ENCODE measurements around the gene TEX35.

TEX35 gene

DNA sequence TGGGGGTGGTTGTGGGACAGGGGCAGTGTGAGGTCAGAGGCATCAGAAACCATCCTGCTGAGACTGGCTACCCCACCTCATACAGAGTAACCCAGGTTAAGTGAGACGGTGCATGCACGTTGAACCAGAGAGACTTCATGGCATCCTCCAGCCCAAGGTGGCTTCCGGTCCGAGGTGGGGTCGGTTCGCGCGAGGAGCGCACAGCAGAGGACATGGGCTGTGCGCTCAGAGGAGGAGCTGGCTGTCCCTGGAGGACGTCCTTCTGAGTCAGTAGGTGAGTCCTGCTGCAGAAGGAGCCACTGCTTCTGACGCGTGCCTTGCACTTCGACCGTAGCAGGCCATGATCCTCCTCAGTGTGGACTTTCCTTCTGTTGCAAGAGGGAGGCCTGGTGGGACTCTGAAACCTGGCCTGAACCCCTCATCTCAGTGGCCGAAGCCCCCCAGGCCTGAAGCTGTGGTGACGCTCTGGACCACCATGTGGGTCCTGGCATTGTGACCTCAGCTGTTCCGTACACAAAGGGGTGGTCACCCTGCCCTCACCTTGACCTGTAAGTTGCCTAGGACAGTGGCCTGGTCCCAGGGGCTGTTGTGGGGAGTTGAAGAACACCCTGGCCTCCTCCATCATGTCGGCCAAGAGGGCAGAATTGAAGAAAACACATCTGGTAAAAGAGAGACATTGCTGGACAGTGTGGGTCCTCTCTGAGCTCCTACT is at the start of gene TEX35:
TSS of gene TEX35 (plus strand) at position 544 of the 712 bp plus-strand sequence. CDS start at position 624, 80 bp downstream.
- DNase-seq (ENCODE audit: low read depth in 2 of 2): no peak

DNA sequence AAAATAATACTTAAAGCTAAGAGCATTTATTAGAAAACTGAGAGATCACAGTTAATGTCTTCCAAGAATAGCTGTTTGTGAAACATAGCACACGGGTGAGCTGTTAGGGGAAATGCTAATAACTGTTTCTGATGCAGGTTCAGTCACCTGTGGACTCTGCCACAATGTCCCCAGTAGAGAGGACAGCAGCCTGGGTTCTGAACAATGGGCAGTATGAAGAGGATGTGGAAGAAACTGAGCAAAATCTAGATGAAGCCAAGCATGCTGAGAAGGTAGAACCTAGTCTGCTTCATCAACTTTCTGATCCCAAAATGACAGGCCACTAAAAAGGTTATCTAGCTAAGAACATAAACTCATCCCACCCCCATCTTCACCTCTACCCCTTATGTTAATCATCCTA is 48.8 kb upstream of the TEX35 start:
- DNase-seq (ENCODE audit: low read depth in 2 of 2): no peak

DNA sequence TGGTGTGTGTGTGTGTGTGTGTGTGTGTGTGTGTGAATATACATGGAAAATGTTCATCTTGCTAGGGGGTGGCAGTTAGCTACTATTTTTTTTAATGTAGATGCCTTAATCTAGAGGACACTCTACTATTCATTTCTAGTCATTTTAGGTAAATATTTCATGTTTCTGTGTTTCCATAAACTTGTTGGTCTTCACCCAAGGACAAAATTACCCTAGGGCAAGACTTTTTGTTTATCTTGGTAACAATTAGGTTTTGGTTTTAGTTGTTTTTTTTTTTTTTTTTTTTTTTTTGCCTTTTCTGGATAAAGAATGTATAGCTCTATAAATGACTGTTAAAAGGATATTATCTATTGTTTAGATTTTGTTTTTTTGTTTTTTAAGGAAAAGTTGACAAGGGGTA is 48.3 kb upstream of the TEX35 start:
- DNase-seq (ENCODE audit: low read depth in 2 of 2): no peak

DNA sequence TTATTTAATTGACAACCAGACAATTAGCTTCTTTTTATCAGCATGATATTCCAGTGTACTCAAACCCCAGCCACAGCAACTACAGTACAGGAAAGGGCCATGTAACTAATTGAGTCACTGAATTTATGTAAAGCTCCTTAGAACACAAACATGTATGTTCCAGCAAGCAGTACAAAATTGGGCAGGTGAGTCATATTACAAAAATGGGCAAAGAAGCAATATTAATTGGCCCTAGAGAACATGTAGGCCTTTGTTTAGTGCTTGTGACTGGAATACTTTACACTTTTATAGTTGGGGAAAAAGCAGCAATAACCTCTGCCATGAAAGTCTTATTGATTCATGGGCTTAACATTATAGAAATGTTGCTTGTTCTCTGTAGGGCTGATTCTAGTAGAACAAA is 47.9 kb upstream of the TEX35 start:
- peak; percentile 36 to 38 for DNase-seq (ENCODE audit: low read depth in 2 of 2)

DNA sequence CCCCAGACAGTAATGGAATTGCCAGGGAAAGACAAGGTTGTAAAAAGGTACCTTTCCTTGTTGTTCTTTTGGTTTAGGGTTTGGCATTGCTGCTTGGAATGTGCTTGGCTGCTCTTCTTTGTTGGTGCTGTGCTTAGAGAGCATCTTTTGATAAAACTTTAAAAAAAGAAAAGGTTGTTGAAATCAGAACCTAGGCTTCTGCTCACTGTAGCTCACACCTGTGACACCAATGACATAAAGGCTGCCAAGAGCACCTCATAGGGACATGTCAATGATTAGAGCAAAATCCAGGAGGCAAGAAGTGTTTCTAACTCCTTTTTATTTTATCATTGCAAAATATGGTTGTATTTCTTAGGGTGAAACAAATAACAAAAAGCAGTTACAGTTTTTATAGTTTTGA is 45.1 kb upstream of the TEX35 start:
- no peak for DNase-seq (ENCODE audit: low read depth in 2 of 2)

DNA sequence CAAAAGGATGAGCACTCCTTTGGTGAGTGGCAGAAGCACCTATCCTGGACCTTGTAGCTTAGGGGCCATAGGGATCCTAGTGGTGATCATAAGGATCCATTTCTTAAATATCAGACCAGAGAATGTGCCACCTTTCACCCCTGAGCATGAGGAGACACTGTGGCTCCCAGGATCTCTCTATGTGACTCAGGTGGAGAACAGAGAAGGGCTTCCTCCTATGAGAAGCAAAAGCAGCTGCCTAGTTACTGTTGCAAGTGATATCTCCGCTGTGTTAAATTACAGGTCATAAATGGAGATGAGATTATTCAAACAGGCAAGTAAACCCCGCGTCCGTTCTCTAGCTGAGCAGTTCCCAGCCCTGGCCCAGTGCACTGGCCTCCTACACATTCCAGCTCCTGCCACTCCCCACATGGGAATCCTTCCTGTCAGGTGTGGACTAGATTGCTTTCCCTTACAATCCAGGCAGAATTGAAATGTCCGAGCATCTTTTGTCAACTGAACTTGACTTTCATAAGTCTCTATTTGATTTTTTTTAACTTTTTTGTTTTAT is 42.4 kb upstream of the TEX35 start:
- no peak for DNase-seq (ENCODE audit: low read depth in 2 of 2)

DNA sequence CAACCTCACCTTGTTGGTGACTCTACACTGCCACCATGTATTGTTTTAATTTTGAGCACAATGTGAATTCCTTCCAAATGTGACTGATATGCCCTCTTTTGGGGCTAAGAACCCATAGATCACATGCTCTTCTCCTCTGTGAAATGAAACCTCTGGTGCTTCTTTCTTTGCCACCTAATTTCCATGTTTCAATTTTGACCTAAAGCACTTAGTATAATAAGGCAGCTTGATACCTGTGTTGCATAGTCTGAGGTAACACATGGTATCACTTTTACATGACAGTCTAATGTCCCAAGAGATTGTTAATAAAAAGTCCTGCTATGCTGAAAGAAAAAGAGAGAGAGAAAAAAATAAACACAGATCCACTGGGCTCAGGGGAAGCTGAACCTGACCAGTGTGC is 40.4 kb upstream of the TEX35 start:
- DNase-seq (ENCODE audit: low read depth in 2 of 2): no peak

DNA sequence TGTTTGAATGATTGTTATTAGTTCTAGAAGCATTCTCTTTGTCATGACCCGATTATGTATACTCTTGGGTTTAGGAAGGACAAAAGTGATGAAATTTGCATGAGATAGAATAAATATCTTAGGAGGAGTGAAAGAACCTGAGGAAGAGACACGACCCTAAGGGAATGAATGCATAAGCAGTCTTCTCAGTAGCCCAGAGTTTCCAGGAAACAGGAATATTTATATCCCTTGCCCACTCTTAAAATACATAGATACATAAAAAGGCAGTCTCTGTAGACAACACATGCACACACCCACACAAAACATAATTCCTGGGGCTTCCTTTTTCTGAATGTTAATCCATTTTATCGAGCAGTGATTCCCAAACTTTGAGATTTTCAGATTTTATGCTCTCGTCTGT is 35.5 kb upstream of the TEX35 start:
- no peak for DNase-seq (ENCODE audit: low read depth in 2 of 2)

DNA sequence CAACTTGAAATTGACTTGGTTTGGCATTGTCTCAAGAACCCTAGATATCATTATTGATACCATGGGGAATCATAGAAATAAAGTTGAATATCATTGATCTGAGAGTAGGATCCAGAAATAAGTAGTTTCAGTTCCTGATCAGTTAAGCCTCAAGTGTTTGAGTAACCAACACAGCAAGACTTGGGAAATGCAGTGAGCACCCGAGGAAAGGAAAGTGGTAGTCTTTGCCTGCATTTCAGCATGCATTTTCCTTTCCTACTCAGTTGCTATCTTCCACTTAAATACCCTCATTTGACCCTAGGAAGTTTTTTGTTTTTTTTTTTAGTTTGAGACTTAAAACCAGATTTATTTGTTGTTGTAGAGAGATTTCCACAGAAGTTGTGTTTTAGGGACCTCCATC is 35.1 kb upstream of the TEX35 start:
- DNase-seq (ENCODE audit: low read depth in 2 of 2): no peak

DNA sequence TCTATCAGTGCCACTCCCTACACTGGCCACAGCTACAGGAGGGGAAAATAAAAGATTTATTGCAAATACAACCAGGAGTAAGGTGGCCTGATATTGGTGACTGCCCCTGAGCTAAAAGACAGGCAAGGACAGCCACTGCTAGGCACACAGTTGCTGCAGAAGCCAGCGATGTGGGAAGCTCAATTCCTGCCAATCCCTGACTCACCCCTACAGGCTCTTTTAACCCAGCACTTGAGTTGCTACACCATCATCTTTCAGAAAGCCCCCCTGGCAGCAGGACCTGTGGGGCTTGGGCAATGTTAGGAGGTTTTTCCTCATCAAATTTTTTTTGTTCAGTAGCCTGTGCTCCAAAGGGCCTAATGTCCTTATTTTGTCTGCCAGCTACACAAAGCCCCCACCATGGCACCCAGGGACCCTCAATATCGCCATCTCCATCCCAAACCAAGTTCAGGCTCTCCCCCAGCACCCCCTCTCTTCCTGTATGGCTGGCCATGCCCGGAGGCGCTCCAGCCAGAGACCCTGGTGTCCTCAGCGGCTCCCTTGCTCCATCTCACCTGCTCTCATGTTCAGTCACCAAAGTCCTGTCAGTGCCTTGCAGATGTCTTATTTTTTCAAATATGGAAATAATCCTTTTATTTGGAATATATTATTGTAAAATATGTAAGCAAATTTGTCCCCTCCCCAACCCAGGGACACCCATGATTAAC is 29.5 kb upstream of the TEX35 start:
- DNase-seq (ENCODE audit: low read depth in 2 of 2): no peak

DNA sequence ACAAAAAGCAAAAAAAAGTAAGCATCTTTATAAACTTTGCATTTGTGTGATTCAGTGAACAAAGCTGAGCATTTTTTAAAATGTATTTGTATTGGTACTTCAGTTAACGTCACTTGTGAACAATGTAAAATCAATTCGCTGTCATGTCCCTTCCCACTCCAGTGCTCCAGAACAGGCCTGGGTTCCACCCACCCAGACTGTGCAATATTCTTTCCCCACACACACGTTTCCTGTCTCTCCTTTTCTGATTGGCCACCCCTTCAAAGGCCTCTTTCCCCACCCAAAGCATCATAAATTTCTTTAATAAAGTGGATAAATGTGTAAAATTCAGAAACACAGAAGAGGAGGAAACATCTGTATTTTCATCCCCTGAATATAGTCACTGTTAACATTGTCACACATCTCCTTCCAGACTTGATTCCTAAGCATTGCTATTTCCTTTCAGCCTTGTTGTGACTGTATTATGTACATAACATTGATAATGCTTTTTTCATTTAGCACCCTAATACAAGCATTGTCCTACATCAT is 28.1 kb upstream of the TEX35 start:
- no peak for DNase-seq (ENCODE audit: low read depth in 2 of 2)

DNA sequence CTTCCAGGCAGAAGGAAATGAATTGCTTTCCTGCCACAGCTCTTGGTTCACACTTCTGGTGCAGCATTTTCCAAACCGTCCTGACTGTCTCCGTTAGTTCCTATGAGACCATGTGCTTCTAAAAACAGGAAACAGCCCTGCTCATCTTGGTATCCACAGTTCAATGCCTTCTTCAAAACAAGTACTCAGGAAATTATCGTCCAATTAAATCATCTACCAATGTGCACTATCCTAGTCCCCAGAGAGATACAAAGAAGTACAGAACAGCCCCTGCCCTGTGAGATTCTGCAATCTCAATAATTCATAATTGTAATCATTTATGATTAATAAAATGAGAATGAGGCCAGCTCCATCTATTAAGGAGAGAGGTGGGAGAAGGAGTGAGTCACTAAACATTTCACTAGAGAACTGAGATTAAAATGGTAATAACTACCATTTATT is 27.3 kb upstream of the TEX35 start:
- DNase-seq (ENCODE audit: low read depth in 2 of 2): no peak

DNA sequence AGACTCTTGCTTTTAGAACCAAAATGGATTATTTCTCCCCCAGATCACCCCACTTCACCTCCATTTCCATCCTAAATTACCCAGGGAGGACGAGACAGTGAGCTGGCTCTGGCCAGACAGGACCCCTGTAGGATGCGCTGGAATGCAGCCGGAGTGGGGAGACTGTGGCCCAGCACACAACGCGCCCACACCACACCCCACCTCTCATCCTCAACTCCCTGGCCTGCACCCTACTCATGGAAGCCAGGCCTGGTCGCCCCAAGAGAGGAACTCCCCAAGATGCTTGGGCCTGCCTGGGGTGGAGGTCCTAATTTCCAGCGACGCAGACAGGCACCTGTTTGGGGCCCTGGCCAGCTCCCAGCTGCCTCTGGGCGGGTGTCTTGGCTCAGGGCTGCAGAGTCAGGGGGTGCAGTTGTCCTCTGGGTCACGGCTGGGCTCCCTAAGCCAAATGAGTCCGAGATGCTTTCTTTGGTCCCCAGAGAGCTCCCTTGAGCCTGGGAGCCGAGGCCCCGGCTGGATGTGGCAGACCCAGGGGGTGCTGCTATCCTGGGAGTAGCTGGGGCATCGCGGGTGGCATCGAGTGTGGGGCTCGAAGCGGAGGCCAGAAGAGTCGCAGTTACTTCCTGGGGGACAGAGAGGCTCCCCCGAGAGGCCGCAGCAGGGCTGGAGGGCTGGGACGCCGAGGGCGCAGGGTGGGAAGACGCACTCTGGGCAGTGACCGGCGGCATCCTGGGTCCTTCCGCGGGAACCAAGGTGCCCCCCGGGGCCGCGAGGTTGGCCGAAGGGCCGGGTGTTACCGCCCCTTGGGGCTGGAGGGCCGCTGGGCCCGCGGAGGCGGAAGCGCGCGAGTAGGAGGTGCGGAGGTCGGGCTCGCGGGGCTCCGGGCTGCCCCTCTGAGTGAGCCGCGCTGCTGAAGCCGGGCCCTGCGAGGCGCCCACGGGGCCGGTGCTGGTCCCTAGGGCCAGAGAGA is 26.5 kb upstream of the TEX35 start:
- no peak for DNase-seq (ENCODE audit: low read depth in 2 of 2)

DNA sequence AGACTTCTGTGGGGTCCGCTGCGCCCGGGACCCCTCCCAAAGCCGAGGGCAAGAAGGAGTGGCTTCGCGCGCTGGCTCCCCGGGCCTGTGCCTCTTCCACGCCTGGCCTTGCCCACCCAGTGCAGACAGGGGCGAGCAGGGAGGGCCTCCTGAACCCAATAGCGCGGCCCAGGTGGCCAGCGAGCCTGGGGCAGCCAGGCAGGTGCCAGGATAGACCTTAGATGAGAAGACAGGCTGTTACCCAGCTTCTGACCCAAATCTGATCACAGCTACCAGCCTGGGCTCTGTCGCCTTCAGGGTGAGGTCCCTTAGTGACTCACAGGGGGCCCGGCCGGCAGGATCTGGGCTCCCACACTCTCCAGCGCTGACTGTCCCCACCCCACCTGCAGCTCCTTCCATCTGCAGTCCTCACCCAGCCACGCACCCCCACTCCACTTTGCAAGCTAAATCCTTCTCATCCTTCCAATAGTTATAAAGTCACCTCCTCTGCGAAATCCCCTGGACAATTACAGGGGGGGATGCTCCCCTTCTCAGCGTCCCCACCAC is 25.8 kb upstream of the TEX35 start:
- no peak for DNase-seq (ENCODE audit: low read depth in 2 of 2)

DNA sequence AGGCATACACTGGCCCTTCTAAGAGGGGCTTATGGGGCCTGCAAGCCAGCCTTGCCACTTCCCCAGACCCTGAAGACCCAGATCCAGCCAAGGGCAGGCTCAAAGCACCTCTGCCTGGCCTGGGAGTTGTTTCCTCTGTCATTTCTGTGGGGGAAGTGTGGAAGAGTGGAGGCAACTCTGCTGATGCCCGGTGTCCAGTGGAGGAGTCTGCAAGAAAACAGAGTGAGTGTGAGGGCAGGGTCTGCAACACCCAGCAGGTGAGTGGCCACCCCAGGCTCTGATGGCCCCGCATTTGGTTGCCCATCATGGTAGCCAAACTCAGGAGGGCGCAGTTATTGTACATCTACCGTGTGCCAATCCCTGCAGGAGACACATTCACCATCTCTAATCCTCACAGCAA is 24.5 kb upstream of the TEX35 start:
- no peak for DNase-seq (ENCODE audit: low read depth in 2 of 2)

DNA sequence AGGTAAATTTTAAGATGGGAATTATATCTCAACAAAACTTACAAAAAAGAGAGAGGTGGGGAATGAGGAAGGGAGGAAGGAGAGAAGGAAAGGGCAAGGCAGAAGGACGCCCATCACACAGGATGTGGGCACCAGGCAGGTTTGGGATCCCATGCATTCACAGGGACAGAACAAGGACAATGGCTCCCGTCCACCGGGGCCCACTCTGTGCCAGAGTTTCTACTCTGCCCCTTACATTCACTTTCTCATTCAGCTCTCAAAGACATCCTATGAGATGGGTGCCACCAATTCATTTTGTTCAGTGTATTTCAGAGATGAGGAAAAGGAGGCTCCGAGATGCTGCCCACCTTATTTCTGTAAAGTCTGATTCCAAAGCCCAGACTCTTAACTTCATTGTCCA is 23.5 kb upstream of the TEX35 start:
- DNase-seq (ENCODE audit: low read depth in 2 of 2): no peak

DNA sequence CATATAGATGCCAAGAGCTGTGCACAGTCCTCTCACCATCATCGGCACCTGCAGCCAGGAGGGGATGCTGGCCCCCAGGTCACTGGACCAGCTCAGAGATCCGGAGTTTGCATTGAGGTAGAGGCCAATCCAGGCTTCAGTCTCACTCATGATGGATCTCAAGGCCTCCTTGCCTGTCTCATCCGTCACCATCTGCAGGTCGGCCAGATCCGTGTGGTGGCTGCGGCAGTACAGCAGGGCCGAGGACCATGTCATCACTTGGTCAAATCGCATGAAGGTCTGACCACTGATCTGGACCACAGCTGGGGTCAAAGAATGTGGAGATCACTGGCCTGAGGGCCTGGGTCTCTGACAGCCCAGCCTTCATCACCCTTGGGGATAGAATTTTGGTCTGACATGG is 22.8 kb upstream of the TEX35 start:
- DNase-seq (ENCODE audit: low read depth in 2 of 2): no peak

DNA sequence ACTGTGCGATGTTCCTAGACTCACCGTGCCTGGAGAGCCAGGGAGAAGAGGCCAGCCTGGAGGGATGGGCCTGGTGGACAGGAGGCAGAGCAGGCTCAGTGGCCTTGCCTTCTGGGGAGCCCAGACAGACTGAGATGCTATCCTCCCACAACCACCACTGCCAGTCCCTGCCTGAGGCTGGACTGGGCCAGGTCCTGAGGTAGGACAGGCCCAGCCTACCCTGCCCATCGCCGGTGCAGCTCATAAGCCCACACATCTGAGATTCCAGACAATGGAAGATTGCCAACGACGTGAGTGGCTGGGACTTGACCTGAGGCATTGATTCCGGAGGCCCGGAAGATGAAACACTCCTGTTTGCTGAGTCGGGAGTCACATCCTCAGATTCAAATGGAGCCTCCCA is 21.9 kb upstream of the TEX35 start:
- no peak for DNase-seq (ENCODE audit: low read depth in 2 of 2)

DNA sequence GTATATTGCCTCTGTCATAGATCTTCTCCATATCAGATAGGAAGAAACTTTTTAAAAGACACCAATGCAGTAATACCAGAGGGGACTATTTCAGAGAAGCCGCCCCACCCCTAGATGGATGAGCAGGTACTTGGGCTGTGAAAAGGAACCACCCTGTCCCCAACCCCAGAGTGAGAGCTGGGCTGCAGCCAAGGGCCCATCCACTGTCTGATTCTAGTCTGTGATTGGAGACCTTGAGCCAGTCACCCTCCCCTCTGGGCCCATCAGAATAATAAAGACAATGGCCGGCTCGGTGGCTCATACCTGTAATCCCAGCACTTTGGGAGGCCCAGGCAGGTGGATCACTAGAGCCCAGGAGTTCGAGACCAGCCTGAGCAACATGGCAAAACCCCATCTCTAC is 21.2 kb upstream of the TEX35 start:
- no peak for DNase-seq (ENCODE audit: low read depth in 2 of 2)

DNA sequence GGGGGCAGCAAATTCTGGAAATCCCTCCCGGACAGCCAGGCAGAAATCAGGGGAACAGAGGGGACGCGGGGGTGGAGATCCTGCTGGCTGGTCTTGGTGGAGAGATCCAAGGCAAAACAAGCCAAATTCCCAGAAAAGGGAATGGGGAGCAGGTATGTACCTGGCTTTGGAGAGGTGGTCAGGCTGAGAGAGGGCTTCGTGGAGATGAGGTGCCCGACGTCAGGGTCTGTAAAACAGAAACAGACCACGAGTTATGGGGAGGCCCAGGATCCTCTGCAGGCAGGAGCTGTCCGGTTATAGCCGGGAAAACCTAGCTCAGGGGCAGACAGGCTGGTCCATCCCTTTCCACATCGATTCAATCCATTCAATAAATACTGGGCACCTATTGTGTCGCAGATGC is 20.6 kb upstream of the TEX35 start:
- no peak for DNase-seq (ENCODE audit: low read depth in 2 of 2)

DNA sequence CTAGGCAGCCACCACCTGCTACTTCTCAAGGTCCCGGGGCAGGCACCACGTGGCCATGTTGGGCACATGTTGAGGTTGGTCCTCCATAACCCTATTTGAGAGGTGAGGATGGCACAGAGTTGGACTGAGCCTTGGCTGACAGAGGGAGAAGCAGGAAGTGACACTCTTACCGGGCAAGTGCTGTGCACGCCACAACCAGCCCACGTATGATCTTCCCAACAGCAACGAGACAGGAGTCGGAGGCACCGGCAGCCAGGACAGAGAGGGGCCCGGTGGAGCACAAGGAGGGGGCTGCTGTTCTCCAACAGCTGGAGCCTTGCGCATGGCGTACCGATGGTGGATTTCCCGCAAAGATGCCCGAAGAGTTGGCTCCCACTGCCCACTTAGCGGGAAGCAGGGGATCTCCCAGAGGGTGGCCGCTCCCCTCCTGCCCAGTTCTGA is 19.6 kb upstream of the TEX35 start:
- DNase-seq (ENCODE audit: low read depth in 2 of 2): no peak

Measured in fibroblast of skin of left quadriceps (primary cell).